OCI-LY3 (cell line): Measurements from ENCODE around the gene C11orf71.

Source experiments
- H2AFZ ChIP-seq: fragments of 200-600, 300-600 bp; shearing (Covaris generic); 2 replicates; pipeline ENCODE4 v1.6.0; 2014; ENCODE audit warnings: antibody characterized with exemption, low read depth, low read length
- H3K27ac ChIP-seq: fragments of 200-600, 300-600 bp; sonication (generic); 2 replicates; pipeline ENCODE4 v1.5.1; 2014; ENCODE audit warnings: mild to moderate bottlenecking, low read length, moderate library complexity, mixed read lengths
- H3K27me3 ChIP-seq: fragments of 200-600, 300-600 bp; sonication (generic); 2 replicates; pipeline ENCODE4 v1.6.1; 2014; ENCODE audit warnings: low read depth, low read length, mixed read lengths
- H3K36me3 ChIP-seq: fragments of 200-600, 300-600 bp; sonication (generic); replicated peaks from 2 replicates; pipeline ENCODE3; 2014; ENCODE audit warnings: low read depth, low read length, mixed read lengths
- H3K4me1 ChIP-seq: fragments of 300-600, 200-600 bp; sonication (generic); 2 replicates; pipeline ENCODE4 v1.6.1; 2014; ENCODE audit warnings: low read length, mixed read lengths
- H3K4me2 ChIP-seq: fragments of 200-600, 300-600 bp; sonication (generic); 2 replicates; pipeline ENCODE4 v1.6.1; 2014; ENCODE audit warnings: low read length, mixed read lengths
- H3K4me3 ChIP-seq: fragments of 300-600, 200-600 bp; sonication (generic); 2 replicates; pipeline ENCODE4 v1.5.1; 2014; ENCODE audit warnings: antibody characterized with exemption, mild to moderate bottlenecking, low read length, moderate library complexity
- H3K79me2 ChIP-seq: fragments of 300-600, 200-600 bp; shearing (Covaris generic); 2 replicates; pipeline ENCODE4 v1.6.1; 2014; ENCODE audit warnings: mild to moderate bottlenecking, low read length, mixed read lengths
- H3K9ac ChIP-seq: fragments of 300-600, 200-600 bp; shearing (Covaris generic); 2 replicates; pipeline ENCODE4 v1.6.0; 2014; ENCODE audit warnings: mild to moderate bottlenecking, low read length, moderate library complexity
- H3K9me3 ChIP-seq: fragments of 200-600, 300-600 bp; shearing (Covaris generic); 2 replicates; pipeline ENCODE4 v1.6.1; 2014; ENCODE audit warnings: low read length, mixed read lengths; ENCODE audit not compliant: insufficient read depth
- H4K20me1 ChIP-seq: fragments of 200-600, 300-600 bp; sonication (generic); 2 replicates; pipeline ENCODE4 v1.6.1; 2016; ENCODE audit warnings: low read length, mixed read lengths; ENCODE audit not compliant: insufficient read depth
- EZH2phosphoT487 ChIP-seq: fragments of 200-600 bp; shearing (Covaris generic); IDR thresholded peaks from 2 replicates; pipeline ENCODE4 v1.6.1; 2018; ENCODE audit warnings: antibody characterized with exemption, mixed run types, low read depth
- TF ChIP-seq, protein P1 (sequence below): fragments of 200-600, 300-600 bp; sonication (generic); IDR thresholded peaks from 2 replicates; pipeline ENCODE4 v1.5.1; 2014; ENCODE audit warnings: antibody characterized with exemption, low read length, low read depth

The C11orf71 gene

GRCh38 chr11:114395736-114396135, 4.6 kb downstream of the C11orf71 start:
- H3K27me3 ChIP-seq: no peaks in the 10 kb centered on the region
- H3K36me3 ChIP-seq: peaks cover 4% of the 10 kb centered on the region
- peaks cover 8% of the 10 kb centered on the region for H3K4me1 ChIP-seq
- no peak overlapping the region for H3K27ac ChIP-seq
- no peaks in the 10 kb centered on the region for H4K20me1 ChIP-seq
- H3K9ac ChIP-seq: no peak overlapping the region
- H3K4me3 ChIP-seq: no peak overlapping the region
- no peak overlapping the region for H3K4me2 ChIP-seq
- H3K9me3 ChIP-seq: no peaks in the 10 kb centered on the region
- H3K79me2 ChIP-seq: peaks cover 22% of the 10 kb centered on the region
- TF ChIP-seq EZH2phosphoT487: no peak
- TF ChIP-seq, protein P1, sequence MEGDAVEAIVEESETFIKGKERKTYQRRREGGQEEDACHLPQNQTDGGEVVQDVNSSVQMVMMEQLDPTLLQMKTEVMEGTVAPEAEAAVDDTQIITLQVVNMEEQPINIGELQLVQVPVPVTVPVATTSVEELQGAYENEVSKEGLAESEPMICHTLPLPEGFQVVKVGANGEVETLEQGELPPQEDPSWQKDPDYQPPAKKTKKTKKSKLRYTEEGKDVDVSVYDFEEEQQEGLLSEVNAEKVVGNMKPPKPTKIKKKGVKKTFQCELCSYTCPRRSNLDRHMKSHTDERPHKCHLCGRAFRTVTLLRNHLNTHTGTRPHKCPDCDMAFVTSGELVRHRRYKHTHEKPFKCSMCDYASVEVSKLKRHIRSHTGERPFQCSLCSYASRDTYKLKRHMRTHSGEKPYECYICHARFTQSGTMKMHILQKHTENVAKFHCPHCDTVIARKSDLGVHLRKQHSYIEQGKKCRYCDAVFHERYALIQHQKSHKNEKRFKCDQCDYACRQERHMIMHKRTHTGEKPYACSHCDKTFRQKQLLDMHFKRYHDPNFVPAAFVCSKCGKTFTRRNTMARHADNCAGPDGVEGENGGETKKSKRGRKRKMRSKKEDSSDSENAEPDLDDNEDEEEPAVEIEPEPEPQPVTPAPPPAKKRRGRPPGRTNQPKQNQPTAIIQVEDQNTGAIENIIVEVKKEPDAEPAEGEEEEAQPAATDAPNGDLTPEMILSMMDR: peak; percentile 50
- H2AFZ ChIP-seq: no peak overlapping the region

- no peaks in the 10 kb centered on the region for H3K36me3 ChIP-seq
- no peak overlapping the region for H2AFZ ChIP-seq
- H3K79me2 ChIP-seq: no peaks in the 10 kb centered on the region
- H4K20me1 ChIP-seq: no peaks in the 10 kb centered on the region
- no peaks in the 10 kb centered on the region for H3K27me3 ChIP-seq
- no peak overlapping the region for H3K27ac ChIP-seq
- H3K4me1 ChIP-seq: no peaks in the 10 kb centered on the region
- no peaks in the 10 kb centered on the region for H3K9me3 ChIP-seq
- no peak overlapping the region for H3K9ac ChIP-seq
- H3K4me2 ChIP-seq: no peak overlapping the region
- H3K4me3 ChIP-seq: no peak overlapping the region
- TF ChIP-seq, protein P1: no peak
- TF ChIP-seq EZH2phosphoT487: no peak
Observed at GRCh38 chr11:114392735-114393667, 7.3 kb downstream of the C11orf71 start.

DNA sequence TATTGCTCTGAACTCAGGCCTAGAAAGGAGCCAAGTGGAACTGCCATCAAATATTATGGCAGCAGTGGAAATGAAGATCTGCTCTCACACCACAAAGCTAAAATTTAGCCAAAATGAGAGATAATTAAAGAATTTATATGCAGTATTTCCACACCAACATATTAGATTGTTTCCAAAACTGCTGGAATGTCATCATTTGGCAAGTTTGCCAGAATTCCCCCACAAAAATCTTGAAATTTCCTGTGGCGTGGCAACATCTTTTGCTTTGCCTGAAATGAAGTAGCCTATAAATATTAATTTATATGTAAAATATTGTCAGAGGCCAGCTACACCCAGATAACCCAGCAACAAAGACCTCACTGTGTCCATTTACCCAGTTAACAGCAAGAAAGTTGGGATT, 13.8 kb downstream of the C11orf71 start:
- H3K79me2 ChIP-seq: no peaks in the 10 kb centered on the region
- no peak for TF ChIP-seq EZH2phosphoT487
- TF ChIP-seq, protein P1: no peak
- no peak overlapping the region for H3K27ac ChIP-seq
- no peaks in the 10 kb centered on the region for H3K4me1 ChIP-seq
- no peaks in the 10 kb centered on the region for H3K27me3 ChIP-seq
- H3K9ac ChIP-seq: no peak overlapping the region
- H2AFZ ChIP-seq: no peak overlapping the region
- H3K4me3 ChIP-seq: no peak overlapping the region
- no peaks in the 10 kb centered on the region for H3K9me3 ChIP-seq
- no peaks in the 10 kb centered on the region for H4K20me1 ChIP-seq
- no peak overlapping the region for H3K4me2 ChIP-seq
- no peaks in the 10 kb centered on the region for H3K36me3 ChIP-seq

GRCh38 chr11:114386131-114386530, 14.2 kb downstream of the C11orf71 start:
- no peaks in the 10 kb centered on the region for H3K4me1 ChIP-seq
- no peak overlapping the region for H3K4me2 ChIP-seq
- no peaks in the 10 kb centered on the region for H3K79me2 ChIP-seq
- no peak for TF ChIP-seq EZH2phosphoT487
- TF ChIP-seq, protein P1: no peak
- no peaks in the 10 kb centered on the region for H3K9me3 ChIP-seq
- H3K36me3 ChIP-seq: no peaks in the 10 kb centered on the region
- H2AFZ ChIP-seq: no peak overlapping the region
- H4K20me1 ChIP-seq: no peaks in the 10 kb centered on the region
- no peaks in the 10 kb centered on the region for H3K27me3 ChIP-seq
- no peak overlapping the region for H3K9ac ChIP-seq
- H3K27ac ChIP-seq: no peak overlapping the region
- H3K4me3 ChIP-seq: no peak overlapping the region
